Esophagus squamous epithelium (tissue), 5 donors: ENCODE measurements around the gene HOXA9. TPM values are rescaled to one million over a fixed set of nuclear protein-coding genes. Genes with fewer than 3 reads are reported as not detected.

Experiments used
- DNase-seq: peaks from one replicate; lab custom pipeline; 2025; lab: John Stamatoyannopoulos, UW
- H3K27ac ChIP-seq, 4 donors: fragments of 200-600 bp; sonication (generic); one replicate each; pipeline ENCODE4 v1.5.1; 2016 to 2019; ENCODE audit warnings: mild to moderate bottlenecking in 1 of 4
- H3K27me3 ChIP-seq, 4 donors: fragments of 200-600 bp; sonication (generic); 1 replicate in 3 of 4; 2 replicates in 1 of 4; pipeline versions ENCODE4 v1.5.1 to v1.6.0; 2017 to 2021; ENCODE audit warnings: antibody characterized with exemption in 1 of 4
- H3K36me3 ChIP-seq, 3 donors: fragments of 200-600 bp; sonication (generic); one replicate each; pipeline ENCODE4 v1.5.1; 2016 to 2019
- H3K4me1 ChIP-seq, 3 donors: fragments of 200-600 bp; sonication (generic); one replicate each; pipeline ENCODE4 v1.5.1; 2017 to 2019
- H3K4me3 ChIP-seq, 4 donors: fragments of 200-600 bp; sonication (generic); 1 replicate in 3 of 4; 2 replicates in 1 of 4; pipeline ENCODE4 v1.5.1; 2016 to 2019; ENCODE audit warnings: mild to moderate bottlenecking in 2 of 4, moderate library complexity in 1 of 4
- H3K9me3 ChIP-seq, 3 donors: fragments of 200-600 bp; sonication (generic); one replicate each; pipeline ENCODE4 v1.5.1; 2016 to 2019
- CTCF ChIP-seq, 6 experiments: fragments of 450-650 bp in 4 of 6; fragments of 200-600 bp in 2 of 6; sonication (generic) in 2 of 6; IDR thresholded peaks; one replicate each; pipeline ENCODE4 v1.5.1; 2016 to 2019; ENCODE audit warnings: antibody characterized with exemption in 6 of 6, mild to moderate bottlenecking in 4 of 6, moderate library complexity in 4 of 6
- POLR2A ChIP-seq, 4 donors: fragments of 450-650 bp; IDR thresholded peaks; one replicate each; pipeline ENCODE4 v1.6.1; 2017; ENCODE audit warnings: antibody characterized with exemption in 4 of 4, mild to moderate bottlenecking in 4 of 4, moderate library complexity in 3 of 4
- WGBS, 2 donors: methylation state at CpG; one replicate each; pipeline ENCODE4 v1.1.5; 2018; 5-methylcytosine and 5-hydroxymethylcytosine counted together
- intact Hi-C: fragments of 100-400 bp; cut with DNase I; formaldehyde crosslinking; loops from one replicate; pipeline ENCODE4 v1.15.0; 2022
- total RNA-seq, 4 donors: library from RNA; depleted of rRNA; stranded (reverse); fragments of >200 nt; gene quantifications; one replicate each; pipeline ENCODE4 v1.1.0, GENCODE V29; 2016
- donor health status: DM: yes; HTN: yes; CAD: no.

Gene HOXA9
- total RNA-seq, 4 donors from 2014 or later: 0.57 to 1.1 TPM; not detected in 2

GRCh38 chr7:27128034-27128433 lies 37.3 kb downstream of the HOXA9 start:
- Histone ChIP-seq H3K4me1 (peaks cover 6 to 83% (median 52%) of the 10 kb centered on the region in 3 donors), H3K27ac (peak overlapping the region; percentile 96 to 99 (median 96)), H3K4me3 (peak overlapping the region in 1 of 4 donors; percentile 77), H3K27me3 (no peaks in the 10 kb centered on the region), H3K36me3 (no peaks in the 10 kb centered on the region), H3K9me3 (no peaks in the 10 kb centered on the region)
- WGBS, 2 donors: 6 to 12% methylated on average over 2 of the region's 2 CpGs
- intact Hi-C loops: no loop called here
- DNase-seq: no peak
- no peak for TF ChIP-seq CTCF (IDR thresholded peaks at IDR 0.05)
- no peak for TF ChIP-seq POLR2A (IDR thresholded peaks at IDR 0.05)

DNA sequence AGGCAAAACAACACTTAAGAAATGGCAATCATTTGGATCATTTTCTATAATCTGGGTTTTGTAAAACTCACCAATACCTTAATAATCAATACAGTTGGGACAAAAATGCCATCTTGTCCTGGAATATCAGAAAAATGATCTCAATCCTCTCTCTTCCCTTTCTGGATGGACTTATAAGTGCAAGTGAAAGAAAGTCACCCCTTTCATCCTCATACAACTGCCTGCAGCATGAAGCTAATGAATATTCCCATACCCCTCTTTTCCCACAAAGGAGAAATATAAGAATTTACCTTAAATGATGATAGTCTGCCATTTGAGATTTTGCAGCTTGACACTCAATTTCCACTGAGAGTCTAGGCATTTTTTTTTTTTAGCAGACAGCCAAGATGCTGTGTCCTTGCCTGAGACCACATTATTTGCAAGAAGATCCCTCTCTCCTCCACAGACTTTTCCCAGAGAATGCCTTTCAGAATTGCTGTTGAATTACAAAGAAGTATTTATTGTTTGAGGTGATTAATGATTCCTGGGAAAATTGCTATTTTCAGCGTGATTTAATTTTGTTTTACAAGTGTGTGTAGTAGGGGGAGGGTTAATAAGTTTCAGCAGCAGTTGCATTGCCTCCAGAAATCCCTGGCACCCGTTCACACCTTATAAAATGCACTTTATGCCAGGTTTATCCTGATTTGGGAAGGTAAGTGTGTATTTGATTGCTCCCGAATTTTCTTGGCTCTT lies 38.6 kb downstream of the HOXA9 start:
- Histone ChIP-seq H3K9me3 (no peaks in the 10 kb centered on the region), H3K27me3 (no peaks in the 10 kb centered on the region), H3K4me1 (peaks cover 6 to 90% (median 52%) of the 10 kb centered on the region in 3 donors), H3K27ac (peak overlapping the region; percentile 12 to 99 (median 96)), H3K36me3 (no peaks in the 10 kb centered on the region), H3K4me3 (no peak overlapping the region)
- TF ChIP-seq CTCF (IDR thresholded peaks at IDR 0.05): no peak
- no peak for TF ChIP-seq POLR2A (IDR thresholded peaks at IDR 0.05)
- WGBS, 2 donors: 27 to 31% methylated on average over 3 of the region's 3 CpGs
- no peak for DNase-seq
- intact Hi-C loops: no loop called here

DNA sequence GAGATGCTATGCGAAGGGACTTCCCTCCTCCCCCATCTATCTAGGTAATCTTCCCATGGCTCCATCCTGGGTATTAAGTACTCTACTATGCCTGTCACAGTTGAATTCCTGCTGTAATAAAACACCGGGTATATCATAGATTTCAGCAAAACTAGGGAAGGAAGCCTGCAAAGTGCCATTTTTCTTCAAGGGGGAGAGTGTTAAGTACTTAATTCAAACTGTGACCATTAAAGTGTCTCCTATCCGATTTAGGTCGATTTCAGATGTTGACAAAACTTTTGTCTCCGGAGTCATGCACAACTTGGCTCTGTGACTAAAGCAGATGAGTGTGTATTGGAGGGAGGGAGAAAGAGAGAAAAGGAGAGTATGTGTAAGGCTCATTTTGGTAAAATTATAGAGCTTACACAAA lies 39.3 kb downstream of the HOXA9 start:
- no peak for DNase-seq
- H3K27ac ChIP-seq: peak overlapping the region; percentile 86 to 99 (median 93)
- H3K9me3 ChIP-seq: no peaks in the 10 kb centered on the region
- no peaks in the 10 kb centered on the region for H3K36me3 ChIP-seq
- no peaks in the 10 kb centered on the region for H3K27me3 ChIP-seq
- H3K4me1 ChIP-seq: peaks cover 6 to 90% (median 49%) of the 10 kb centered on the region in 3 donors
- H3K4me3 ChIP-seq: no peak overlapping the region
- 48 to 50% methylated on average over 5 of the region's 5 CpGs for WGBS, 2 donors
- intact Hi-C loops: no loop called here
- TF ChIP-seq POLR2A (IDR thresholded peaks at IDR 0.05): no peak
- no peak for TF ChIP-seq CTCF (IDR thresholded peaks at IDR 0.05)

DNA sequence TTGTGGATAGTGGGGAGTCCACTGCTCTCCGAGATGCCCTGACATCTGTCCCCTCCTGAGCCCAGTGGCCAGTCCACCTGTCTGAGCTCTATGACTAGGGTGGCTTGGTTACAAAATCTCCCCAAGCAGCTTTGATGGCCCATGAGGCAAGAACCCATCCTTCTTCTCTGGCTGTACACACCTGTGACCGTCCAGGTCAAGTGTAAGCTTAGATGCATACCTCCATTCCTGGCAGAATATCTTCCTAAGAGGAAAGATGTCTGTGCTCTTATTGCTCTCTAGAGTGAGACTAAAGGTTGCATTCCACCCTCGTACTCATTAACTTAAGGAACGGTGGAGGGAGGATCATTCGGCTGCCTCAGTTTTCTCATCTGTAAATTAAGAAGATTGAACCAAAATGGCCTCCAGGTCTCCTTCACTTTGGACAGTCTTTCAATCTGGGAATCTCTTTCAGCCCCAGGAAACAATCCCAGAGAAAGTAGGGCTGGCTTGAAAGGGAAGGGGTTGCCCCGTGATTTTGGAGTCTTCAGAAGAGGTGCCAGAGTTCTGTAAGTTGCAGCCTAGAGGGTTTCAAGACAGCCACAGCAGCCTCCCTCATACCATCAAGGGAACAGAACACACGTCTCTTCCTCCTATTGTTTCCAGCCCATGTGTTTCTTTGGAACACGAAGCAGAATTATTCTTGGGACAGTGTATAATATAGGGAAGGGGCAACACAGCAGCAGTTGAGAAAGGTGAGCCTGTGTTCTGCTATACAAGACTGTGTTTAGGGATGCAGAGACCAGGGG lies 40.2 kb downstream of the HOXA9 start:
- Histone ChIP-seq H3K4me1 (peaks cover 10 to 98% (median 56%) of the 10 kb centered on the region in 3 donors), H3K9me3 (no peaks in the 10 kb centered on the region), H3K27ac (peak overlapping the region; percentile 86 to 99 (median 93)), H3K27me3 (no peaks in the 10 kb centered on the region), H3K36me3 (no peaks in the 10 kb centered on the region), H3K4me3 (peak overlapping the region in 3 of 4 donors; percentile 49 to 91 (median 51))
- intact Hi-C loops: no loop called here
- WGBS, 2 donors: 69 to 73% methylated on average over 4 to 6 of the region's 8 CpGs
- TF ChIP-seq POLR2A (IDR thresholded peaks at IDR 0.05): no peak
- no peak for TF ChIP-seq CTCF (IDR thresholded peaks at IDR 0.05)
- DNase-seq: no peak
